ENCODE measurements around the gene ATG4C. TPM values are rescaled to one million over a fixed set of nuclear protein-coding genes. Genes with fewer than 3 reads are reported as not detected.

The ATG4C gene
- total and polyA plus RNA-seq, 2 donors (not counting 3 experiments of a cell fraction or from before 2014, with no cell fraction given) = 2.8 to 11.8 TPM

GRCh38 chr1:62823556-62823955 is 39.6 kb downstream of the ATG4C start:
- no peaks in the 10 kb centered on the region for H3K36me3 ChIP-seq (ENCODE audit: control insufficient read depth in 2 of 2, extremely low read depth in 1 of 2, insufficient read depth in 2 of 2, low read length in 2 of 2)
- DNase-seq (ENCODE audit: low read depth, low spot score) = no peak
- ChIA-PET POLR2A (no interaction called here), CTCF (interaction anchor here (1.3 kb wide), 1 partner anchor 18 kb away, joined by 4 read pairs; no protein-coding TSS in a partner anchor)
- peaks cover 9% of the 10 kb centered on the region for H3K4me1 ChIP-seq (ENCODE audit: control insufficient read depth, extremely low read depth, insufficient read depth, low read length)
- H3K9ac ChIP-seq (replicated peaks; ENCODE audit: extremely low read depth, insufficient read depth, low read length) = no peak overlapping the region
- H3K79me2 ChIP-seq (ENCODE audit: control insufficient read depth, insufficient read depth, low read length) = no peaks in the 10 kb centered on the region
- no peak overlapping the region for H3K4me2 ChIP-seq (ENCODE audit: insufficient read depth, low read length)
- H3K4me3 ChIP-seq (replicated peaks in 1 of 3; ENCODE audit: insufficient read depth in 1 of 3, low read depth in 1 of 3, low read length in 3 of 3) = no peak overlapping the region
- BruUV-seq (replicated peaks) = no TSS peak
- H3K9me3 ChIP-seq (replicated peaks; ENCODE audit: control insufficient read depth, insufficient read depth, low read length) = no peaks in the 10 kb centered on the region
- intact Hi-C loops (cut with micrococcal nuclease) = no loop called here
- H2AFZ ChIP-seq (ENCODE audit: low read depth, low read length) = no peak overlapping the region
- TF ChIP-seq FOS (IDR thresholded peaks at IDR 0.05; ENCODE audit: borderline replicate concordance, insufficient read depth, low read length) (no peak), EZH2 (IDR thresholded peaks at IDR 0.05; ENCODE audit: borderline replicate concordance, low read depth, low read length, severe bottlenecking) (no peak), POLR2A (IDR thresholded peaks at IDR 0.05; ENCODE audit: low read depth, low read length) (no peak), GATA2 (IDR thresholded peaks at IDR 0.05; ENCODE audit: insufficient read depth, insufficient read length, low read depth, low read length) (no peak), POLR2AphosphoS5 (IDR thresholded peaks at IDR 0.05; ENCODE audit: insufficient read depth, low read depth, low read length) (no peak), CTCF (IDR thresholded peaks at IDR 0.05; ENCODE audit: extremely low read depth in 1 of 2, insufficient read depth in 1 of 2, low read depth in 1 of 2, low read length in 2 of 2) (no peak), MYC (IDR thresholded peaks at IDR 0.05; ENCODE audit: low read depth, low read length) (no peak), JUN (IDR thresholded peaks at IDR 0.05; ENCODE audit: borderline replicate concordance, insufficient read depth, insufficient read length, low read depth) (no peak)
- FAIRE-seq = no peak
- dilution Hi-C loops (cut with MboI; ENCODE audit: extremely low pct_ligation_motif_present, low sequenced_read_pairs) = no loop called here
- no peaks in the 10 kb centered on the region for H4K20me1 ChIP-seq (replicated peaks; ENCODE audit: control insufficient read depth, extremely low read depth, insufficient read depth, low read length)
- no peak overlapping the region for H3K27ac ChIP-seq (ENCODE audit: insufficient read depth, low read depth, low read length)
- no peaks in the 10 kb centered on the region for H3K27me3 ChIP-seq (ENCODE audit: control insufficient read depth in 2 of 2, insufficient read depth in 2 of 2, low read length in 2 of 2)
- no peaks in the 10 kb centered on the region for H3K9me1 ChIP-seq (replicated peaks; ENCODE audit: control insufficient read depth, extremely low read depth, insufficient read depth, low read length)
